HFFc6 (cell line): ENCODE results near the gene RELN. TPM values are rescaled to one million over a fixed set of nuclear protein-coding genes. Genes with fewer than 3 reads are reported as not detected.
A peak's percentile ranks its signal among the peaks of the same experiment; 100 is the strongest.

Experiments used
- DNase-seq: peaks from one replicate; pipeline ENCODE4 v3.0.0-alpha.2; 2018
- H3K27ac Mint-ChIP-seq: 2 replicates; pipeline ENCODE4 v1.8.0; 2020; ENCODE audit warnings: mild to moderate bottlenecking, mixed read lengths
- H3K27me3 Mint-ChIP-seq: 2 replicates; pipeline ENCODE4 v1.8.0; 2021; ENCODE audit warnings: mild to moderate bottlenecking, moderate library complexity, mixed read lengths; ENCODE audit not compliant: insufficient read depth
- H3K36me3 Mint-ChIP-seq: 2 replicates; pipeline ENCODE4 v1.8.0; 2021; ENCODE audit warnings: low read depth, mixed read lengths
- H3K4me1 Mint-ChIP-seq: 2 replicates; pipeline ENCODE4 v1.8.0; 2020; ENCODE audit warnings: low read depth, mixed read lengths
- H3K4me3 Mint-ChIP-seq: 2 replicates; pipeline ENCODE4 v1.8.0; 2020; ENCODE audit warnings: mild to moderate bottlenecking, moderate library complexity, mixed read lengths
- H3K9me3 Mint-ChIP-seq: 2 replicates; pipeline ENCODE4 v1.8.0; 2020; ENCODE audit warnings: mild to moderate bottlenecking, mixed read lengths
- total RNA-seq, 6 experiments: library from RNA; stranded (reverse); fragmentation: NEBNext Ultra II Directional; extraction: Animal tissue kit (Norgen Biotek cat#: 25700); gene quantifications; 2 replicates in 1 of 6; 3 replicates in 5 of 6; pipeline ENCODE4 v1.2.3, GENCODE V29; 2021
- TF ChIP-seq, protein P1 (sequence below): fragments of 200-600 bp; sonication (generic); IDR thresholded peaks from 2 replicates; pipeline ENCODE4 v1.5.0; 2021; ENCODE audit warnings: antibody characterized with exemption, mild to moderate bottlenecking

RELN gene
- total RNA-seq, 6 experiments from 2014 or later, result 0.02 to 0.24 (median 0.03) TPM

DNA sequence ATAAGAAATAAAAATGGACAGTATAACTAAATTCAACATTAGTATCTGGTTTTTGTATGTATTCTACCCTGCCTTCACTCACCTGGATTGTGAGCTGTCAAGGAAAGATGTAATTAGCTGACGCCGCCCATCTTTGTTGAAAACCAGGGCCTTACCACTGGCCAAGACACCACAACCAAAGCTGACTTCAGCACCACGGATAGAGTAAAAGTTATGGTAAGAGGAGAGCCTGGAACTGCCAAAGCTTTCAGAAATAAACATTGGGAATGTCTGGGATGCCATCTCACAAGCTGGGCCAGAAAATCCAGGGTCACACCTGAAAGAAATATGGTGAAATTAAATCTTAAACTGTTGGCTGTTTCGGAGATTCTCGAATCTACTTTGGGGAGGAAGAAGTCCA, 353.3 kb downstream of the RELN start:
- peak; percentile 17 for DNase-seq
- Mint-ChIP-seq H3K4me1 (peaks cover 74% of the 10 kb centered on the region), H3K9me3 (no peaks in the 10 kb centered on the region), H3K36me3 (peaks cover 5% of the 10 kb centered on the region), H3K4me3 (no peak overlapping the region), H3K27me3 (no peaks in the 10 kb centered on the region; the same call in 1 of the 2 replicates), H3K27ac (no peak overlapping the region)
- TF ChIP-seq, protein P1, sequence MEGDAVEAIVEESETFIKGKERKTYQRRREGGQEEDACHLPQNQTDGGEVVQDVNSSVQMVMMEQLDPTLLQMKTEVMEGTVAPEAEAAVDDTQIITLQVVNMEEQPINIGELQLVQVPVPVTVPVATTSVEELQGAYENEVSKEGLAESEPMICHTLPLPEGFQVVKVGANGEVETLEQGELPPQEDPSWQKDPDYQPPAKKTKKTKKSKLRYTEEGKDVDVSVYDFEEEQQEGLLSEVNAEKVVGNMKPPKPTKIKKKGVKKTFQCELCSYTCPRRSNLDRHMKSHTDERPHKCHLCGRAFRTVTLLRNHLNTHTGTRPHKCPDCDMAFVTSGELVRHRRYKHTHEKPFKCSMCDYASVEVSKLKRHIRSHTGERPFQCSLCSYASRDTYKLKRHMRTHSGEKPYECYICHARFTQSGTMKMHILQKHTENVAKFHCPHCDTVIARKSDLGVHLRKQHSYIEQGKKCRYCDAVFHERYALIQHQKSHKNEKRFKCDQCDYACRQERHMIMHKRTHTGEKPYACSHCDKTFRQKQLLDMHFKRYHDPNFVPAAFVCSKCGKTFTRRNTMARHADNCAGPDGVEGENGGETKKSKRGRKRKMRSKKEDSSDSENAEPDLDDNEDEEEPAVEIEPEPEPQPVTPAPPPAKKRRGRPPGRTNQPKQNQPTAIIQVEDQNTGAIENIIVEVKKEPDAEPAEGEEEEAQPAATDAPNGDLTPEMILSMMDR, result no peak

DNA sequence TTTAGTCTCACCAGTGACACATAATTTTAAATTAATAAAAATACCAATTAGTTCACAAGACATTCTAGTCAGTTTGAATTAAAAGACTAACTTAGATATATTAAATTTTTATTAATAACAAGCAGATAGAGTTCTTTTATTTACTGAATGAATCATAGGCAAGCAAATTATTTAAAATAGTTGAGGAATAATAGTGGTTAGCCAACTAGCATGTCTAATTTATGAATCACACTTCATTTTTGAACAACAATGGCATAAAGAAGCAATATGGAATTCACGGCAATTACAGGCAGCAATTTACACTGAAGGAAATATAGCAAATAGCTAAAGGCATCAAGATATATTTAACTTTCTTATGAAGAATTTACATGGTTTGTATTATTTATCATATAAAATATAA, 356.5 kb downstream of the RELN start:
- Mint-ChIP-seq H3K27ac (no peak overlapping the region), H3K9me3 (no peaks in the 10 kb centered on the region)

DNA sequence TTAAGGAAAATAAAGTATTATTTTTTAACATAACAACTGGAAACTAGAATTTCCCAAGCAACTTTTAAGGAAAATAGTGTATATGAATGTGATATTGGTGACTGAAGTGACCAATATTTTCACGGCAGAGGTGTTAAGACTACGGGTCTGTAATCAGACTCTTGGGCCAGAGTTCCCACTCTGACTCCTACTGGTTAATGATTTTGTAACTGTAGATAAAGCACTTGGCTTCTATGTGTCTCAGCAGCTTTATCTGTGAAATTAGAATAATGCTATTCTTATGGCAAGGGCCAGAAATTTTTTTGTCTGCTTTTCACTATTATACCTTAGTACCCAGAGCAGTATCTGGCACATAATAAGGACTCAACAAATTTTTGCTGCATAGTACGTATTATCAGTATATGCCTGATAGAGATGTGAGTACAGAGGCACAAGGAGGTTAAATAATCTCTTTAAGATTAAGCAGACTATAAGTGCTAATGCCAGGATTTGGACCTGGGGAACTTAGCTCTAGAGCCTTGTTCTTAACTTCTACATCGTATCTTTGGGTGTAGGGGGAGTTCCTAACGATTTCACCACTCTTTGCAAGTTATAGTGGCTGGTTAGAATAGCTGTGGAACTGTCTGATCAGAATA, 357.3 kb downstream of the RELN start:
- H3K36me3 Mint-ChIP-seq, result peaks cover 5% of the 10 kb centered on the region; the same call in 1 of the 2 replicates
- H3K4me3 Mint-ChIP-seq, result no peak overlapping the region
- peaks cover 65% of the 10 kb centered on the region for H3K4me1 Mint-ChIP-seq
- no peaks in the 10 kb centered on the region for H3K27me3 Mint-ChIP-seq
- TF ChIP-seq, protein P1, result no peak
- H3K27ac Mint-ChIP-seq, result no peak overlapping the region
- DNase-seq, result no peak
- H3K9me3 Mint-ChIP-seq, result no peaks in the 10 kb centered on the region

More for the DNA sequence above, 356.5 kb downstream of the RELN start:
- no peak overlapping the region; the same call in 1 of the 2 replicates for H3K4me3 Mint-ChIP-seq
- DNase-seq, result peak; percentile 6
- no peaks in the 10 kb centered on the region for H3K27me3 Mint-ChIP-seq
- H3K4me1 Mint-ChIP-seq, result peaks cover 67% of the 10 kb centered on the region
- TF ChIP-seq, protein P1, result no peak
- H3K36me3 Mint-ChIP-seq, result peaks cover 6% of the 10 kb centered on the region; the same call in 1 of the 2 replicates

DNA sequence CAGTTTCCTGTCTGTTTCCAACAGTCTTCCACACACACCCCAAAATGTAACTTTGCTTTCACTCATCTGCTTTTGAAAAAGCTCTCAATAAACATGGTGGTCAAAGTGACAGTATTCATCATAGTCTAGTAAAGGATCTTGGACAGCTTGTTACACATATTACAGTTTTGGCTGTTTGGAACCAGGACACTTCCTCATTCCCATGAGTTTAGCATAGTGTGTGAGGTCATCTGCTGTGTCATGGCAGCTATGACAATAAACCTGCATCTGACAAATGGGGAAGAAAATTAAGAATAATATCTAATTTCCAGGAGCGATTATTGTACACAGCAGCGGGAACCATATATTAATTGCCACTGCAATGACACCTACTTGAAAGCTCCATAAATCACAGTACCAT, 359.1 kb downstream of the RELN start:
- TF ChIP-seq, protein P1, result no peak
- Mint-ChIP-seq H3K27ac (peak overlapping the region; percentile 48; the same call in 1 of the 2 replicates), H3K9me3 (no peaks in the 10 kb centered on the region), H3K4me3 (no peak overlapping the region), H3K4me1 (peaks cover 69% of the 10 kb centered on the region), H3K36me3 (peaks cover 5% of the 10 kb centered on the region; the same call in 1 of the 2 replicates), H3K27me3 (no peaks in the 10 kb centered on the region)
- peak; percentile 21 for DNase-seq

DNA sequence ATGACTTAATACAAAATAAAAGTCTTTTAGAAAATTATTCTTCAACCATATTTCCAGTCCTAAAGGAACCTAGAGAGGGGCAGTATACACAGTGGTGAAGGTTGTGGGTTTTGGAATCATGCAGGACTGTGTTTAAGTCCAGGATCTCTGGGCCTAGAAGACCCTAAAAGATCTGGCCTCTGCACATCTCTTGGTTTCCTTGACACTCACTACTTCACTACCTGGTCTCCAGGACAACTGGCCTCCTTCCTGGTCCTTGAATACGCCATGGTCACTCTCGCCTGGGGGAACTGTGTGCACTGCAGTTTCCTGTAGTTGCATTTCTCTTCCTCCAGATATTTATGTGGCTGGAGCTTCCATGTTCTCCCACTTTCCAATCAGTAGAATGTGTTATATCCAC, 360.7 kb downstream of the RELN start:
- TF ChIP-seq, protein P1, result no peak
- H3K36me3 Mint-ChIP-seq, result peaks cover 5% of the 10 kb centered on the region; the same call in 1 of the 2 replicates
- H3K9me3 Mint-ChIP-seq, result no peaks in the 10 kb centered on the region
- no peak overlapping the region for H3K27ac Mint-ChIP-seq
- no peak overlapping the region for H3K4me3 Mint-ChIP-seq
- DNase-seq, result no peak
- no peaks in the 10 kb centered on the region; the same call in 1 of the 2 replicates for H3K27me3 Mint-ChIP-seq
- H3K4me1 Mint-ChIP-seq, result peaks cover 62% of the 10 kb centered on the region
